H1 (cell line): ENCODE data around the gene TFB2M.

Experiments used
- BRCA1 ChIP-seq: IDR thresholded peaks from 2 replicates; pipeline ENCODE4 v1.6.1; 2012; ENCODE audit warnings: low read depth, low read length, improper control_type of control experiment
- CHD2 ChIP-seq: IDR thresholded peaks from 2 replicates; pipeline ENCODE4 v1.6.1; 2012; ENCODE audit warnings: low read length, improper control_type of control experiment
- EZH2 ChIP-seq: fragments of 200-600 bp; sonication (generic); IDR thresholded peaks from 2 replicates; pipeline ENCODE4 v1.7.1; 2012; ENCODE audit warnings: low read depth, mild to moderate bottlenecking, moderate library complexity, low read length, inconsistent platforms; ENCODE audit not compliant: severe bottlenecking
- HDAC6 ChIP-seq: IDR thresholded peaks from one replicate; pipeline ENCODE4 v1.7.1; 2012; ENCODE audit warnings: low read depth, mild to moderate bottlenecking, inconsistent platforms, low read length, moderate library complexity
- JUND ChIP-seq: IDR thresholded peaks from 2 replicates; pipeline ENCODE4 v1.6.1; 2011; ENCODE audit warnings: mild to moderate bottlenecking, improper control_type of control experiment, low read length
- KDM1A ChIP-seq: fragments of 200-600, 300-600 bp; sonication (generic); IDR thresholded peaks from 2 replicates; pipeline ENCODE4 v1.7.1; 2016; ENCODE audit warnings: mild to moderate bottlenecking, low read length, borderline replicate concordance
- POLR2A ChIP-seq, 2 experiments: IDR thresholded peaks; 1 replicate in 1 of 2; 2 replicates in 1 of 2; pipeline ENCODE4 v1.6.1; 2011; ENCODE audit warnings: low read depth in 2 of 2, low read length in 2 of 2, mild to moderate bottlenecking in 2 of 2; ENCODE audit errors: control extremely low read depth in 1 of 2
- RAD21 ChIP-seq, 2 experiments: IDR thresholded peaks in 1 of 2; conservative IDR thresholded peaks in 1 of 2; 2 replicates each; pipeline ENCODE4 v1.6.1; 2011; ENCODE audit warnings: low read depth in 2 of 2, low read length in 2 of 2, improper control_type of control experiment in 1 of 2, inconsistent platforms in 1 of 2, mild to moderate bottlenecking in 1 of 2, moderate library complexity in 1 of 2
- RBBP5 ChIP-seq: IDR thresholded peaks from 2 replicates; pipeline ENCODE4 v1.7.1; 2012; ENCODE audit warnings: low read depth, mild to moderate bottlenecking, inconsistent platforms, low read length, moderate library complexity, borderline replicate concordance
- SUZ12 ChIP-seq: fragments of 200-600 bp; sonication (generic); IDR thresholded peaks from 2 replicates; pipeline ENCODE4 v1.6.1; 2012; ENCODE audit warnings: mild to moderate bottlenecking, inconsistent platforms, low read length, moderate library complexity, mixed read lengths
- USF2 ChIP-seq: IDR thresholded peaks from 2 replicates; pipeline ENCODE4 v1.6.1; 2011; ENCODE audit warnings: low read length, improper control_type of control experiment
- YY1 ChIP-seq: IDR thresholded peaks from 2 replicates; pipeline ENCODE4 v1.6.1; 2011; ENCODE audit warnings: low read depth, mild to moderate bottlenecking, low read length
- ZNF274 ChIP-seq: IDR thresholded peaks from 2 replicates; pipeline ENCODE4 v1.7.0; 2012; ENCODE audit warnings: low read length, borderline replicate concordance; ENCODE audit errors: extremely low read depth
- TF ChIP-seq, protein P1 (sequence below), 3 experiments: IDR thresholded peaks; 1 replicate in 2 of 3; 2 replicates in 1 of 3; pipeline versions ENCODE4 v1.5.1 to v1.6.1; 2011; ENCODE audit warnings: low read length in 3 of 3, mild to moderate bottlenecking in 3 of 3, inconsistent platforms in 2 of 3, low read depth in 1 of 3, moderate library complexity in 1 of 3; ENCODE audit not compliant: insufficient read depth in 1 of 3; ENCODE audit errors: control extremely low read depth in 1 of 3

DNA sequence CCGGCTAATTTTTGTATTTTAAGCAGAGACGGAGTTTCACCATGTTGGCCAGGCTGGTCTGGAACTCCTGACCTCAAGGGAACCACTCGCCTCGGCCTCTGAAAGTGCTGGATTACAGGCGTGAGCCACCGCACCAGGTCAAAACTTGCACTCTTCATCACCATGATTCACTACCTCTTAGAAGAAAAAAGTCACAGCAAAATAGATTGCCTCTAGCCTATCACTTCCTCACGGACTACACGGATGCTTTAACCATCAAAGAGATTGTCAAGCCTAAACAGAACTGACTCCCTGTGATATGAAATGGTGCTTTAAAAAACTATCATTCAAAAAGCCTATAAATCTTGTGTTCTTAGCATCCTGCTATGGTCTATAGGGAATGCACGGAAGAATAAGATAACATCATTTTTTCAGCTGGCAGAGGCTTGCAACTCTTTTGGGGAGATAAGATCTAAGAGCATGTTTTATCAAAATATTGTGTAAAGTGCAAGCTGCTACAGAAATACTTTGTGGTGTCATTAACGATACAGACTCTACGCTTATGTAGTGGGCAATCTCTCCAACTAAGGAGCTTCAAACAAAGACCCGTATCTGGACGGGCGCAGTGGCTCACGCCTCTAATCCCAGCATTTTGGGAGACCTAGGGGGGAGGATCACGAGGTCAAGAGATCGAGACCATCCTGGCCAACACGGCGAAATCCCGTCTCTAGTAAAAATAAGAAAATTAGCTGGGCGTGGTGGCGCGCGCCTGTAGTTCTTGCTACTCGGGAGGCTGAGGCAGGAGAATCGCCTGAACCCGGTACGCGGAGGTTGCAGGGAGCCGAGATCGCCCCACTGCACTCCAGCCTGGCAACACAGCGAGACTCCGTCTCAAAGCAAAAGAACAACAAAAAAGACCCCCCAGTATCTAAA is 966 bp downstream of the TFB2M start:
- TF ChIP-seq EZH2 (no peak), CHD2 (no peak), RAD21 (IDR thresholded peaks at IDR 0.05 in 1 of 2, conservative IDR thresholded peaks at IDR 0.05 in 1 of 2; ENCODE audit: low read depth in 2 of 2, low read length in 2 of 2) (no peak), SUZ12 (no peak), BRCA1 (no peak), HDAC6 (no peak), YY1 (no peak), RBBP5 (no peak), JUND (no peak), ZNF274 (no peak), KDM1A (no peak), POLR2A (IDR thresholded peaks at IDR 0.05; ENCODE audit: control extremely low read depth in 1 of 2, low read depth in 2 of 2, low read length in 2 of 2) (no peak), USF2 (no peak)
- TF ChIP-seq, protein P1, sequence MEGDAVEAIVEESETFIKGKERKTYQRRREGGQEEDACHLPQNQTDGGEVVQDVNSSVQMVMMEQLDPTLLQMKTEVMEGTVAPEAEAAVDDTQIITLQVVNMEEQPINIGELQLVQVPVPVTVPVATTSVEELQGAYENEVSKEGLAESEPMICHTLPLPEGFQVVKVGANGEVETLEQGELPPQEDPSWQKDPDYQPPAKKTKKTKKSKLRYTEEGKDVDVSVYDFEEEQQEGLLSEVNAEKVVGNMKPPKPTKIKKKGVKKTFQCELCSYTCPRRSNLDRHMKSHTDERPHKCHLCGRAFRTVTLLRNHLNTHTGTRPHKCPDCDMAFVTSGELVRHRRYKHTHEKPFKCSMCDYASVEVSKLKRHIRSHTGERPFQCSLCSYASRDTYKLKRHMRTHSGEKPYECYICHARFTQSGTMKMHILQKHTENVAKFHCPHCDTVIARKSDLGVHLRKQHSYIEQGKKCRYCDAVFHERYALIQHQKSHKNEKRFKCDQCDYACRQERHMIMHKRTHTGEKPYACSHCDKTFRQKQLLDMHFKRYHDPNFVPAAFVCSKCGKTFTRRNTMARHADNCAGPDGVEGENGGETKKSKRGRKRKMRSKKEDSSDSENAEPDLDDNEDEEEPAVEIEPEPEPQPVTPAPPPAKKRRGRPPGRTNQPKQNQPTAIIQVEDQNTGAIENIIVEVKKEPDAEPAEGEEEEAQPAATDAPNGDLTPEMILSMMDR (IDR thresholded peaks at IDR 0.05; ENCODE audit: control extremely low read depth in 1 of 3, insufficient read depth in 1 of 3, low read depth in 1 of 3, low read length in 3 of 3) = no peak
